ENCODE measurements around the gene DUSP18.
A peak's percentile ranks its signal among the peaks of the same experiment; 100 is the strongest.
"Not testable (repeated sequence)": the region's sequence is repeated elsewhere in the genome, so short reads cannot be mapped to it uniquely, and the experiment has no call there.

Gene DUSP18

DNA sequence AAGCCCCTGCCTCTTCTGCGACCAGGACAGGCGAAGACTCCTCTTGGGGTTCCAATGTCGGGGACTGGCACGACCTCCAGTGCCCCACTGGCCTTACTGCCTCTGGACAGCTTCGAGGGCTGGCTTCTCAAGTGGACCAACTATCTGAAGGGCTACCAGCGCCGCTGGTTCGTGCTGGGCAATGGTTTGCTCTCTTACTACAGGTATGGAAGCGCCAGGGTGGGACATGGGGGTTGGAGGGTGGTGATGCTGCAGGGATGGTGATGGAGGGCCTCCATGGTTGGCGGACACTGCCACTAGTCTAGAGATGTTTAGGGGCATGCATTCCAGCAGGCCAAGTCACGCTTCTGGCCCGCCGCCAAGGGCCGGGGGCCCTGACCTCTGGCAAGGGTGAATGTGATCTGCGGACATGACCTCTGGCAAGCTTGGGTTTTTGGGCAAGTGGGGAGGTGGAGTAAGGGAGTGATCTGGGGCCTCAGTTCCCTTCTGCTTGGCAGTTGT lies 27.7 kb upstream of the DUSP18 start:
- H3K27me3 ChIP-seq (ENCODE audit: control insufficient read depth, insufficient read depth, low read length): peaks cover 19% of the 10 kb centered on the region
- peaks cover 6% of the 10 kb centered on the region; the same call in 1 of the 2 replicates for H3K4me1 ChIP-seq (ENCODE audit: control insufficient read depth, insufficient read depth, low read length)
- no peak overlapping the region for H3K9ac ChIP-seq (ENCODE audit: low read depth, low read length)
- no peaks in the 10 kb centered on the region for H3K9me3 ChIP-seq (ENCODE audit: control insufficient read depth, insufficient read depth, low read length)
- H3K27ac ChIP-seq (ENCODE audit: low read depth, low read length): no peak overlapping the region
- H3K36me3 ChIP-seq (ENCODE audit: control insufficient read depth, insufficient read depth, low read length): no peaks in the 10 kb centered on the region
- H3K4me3 ChIP-seq (ENCODE audit: low read depth, low read length): peak overlapping the region; percentile 89

DNA sequence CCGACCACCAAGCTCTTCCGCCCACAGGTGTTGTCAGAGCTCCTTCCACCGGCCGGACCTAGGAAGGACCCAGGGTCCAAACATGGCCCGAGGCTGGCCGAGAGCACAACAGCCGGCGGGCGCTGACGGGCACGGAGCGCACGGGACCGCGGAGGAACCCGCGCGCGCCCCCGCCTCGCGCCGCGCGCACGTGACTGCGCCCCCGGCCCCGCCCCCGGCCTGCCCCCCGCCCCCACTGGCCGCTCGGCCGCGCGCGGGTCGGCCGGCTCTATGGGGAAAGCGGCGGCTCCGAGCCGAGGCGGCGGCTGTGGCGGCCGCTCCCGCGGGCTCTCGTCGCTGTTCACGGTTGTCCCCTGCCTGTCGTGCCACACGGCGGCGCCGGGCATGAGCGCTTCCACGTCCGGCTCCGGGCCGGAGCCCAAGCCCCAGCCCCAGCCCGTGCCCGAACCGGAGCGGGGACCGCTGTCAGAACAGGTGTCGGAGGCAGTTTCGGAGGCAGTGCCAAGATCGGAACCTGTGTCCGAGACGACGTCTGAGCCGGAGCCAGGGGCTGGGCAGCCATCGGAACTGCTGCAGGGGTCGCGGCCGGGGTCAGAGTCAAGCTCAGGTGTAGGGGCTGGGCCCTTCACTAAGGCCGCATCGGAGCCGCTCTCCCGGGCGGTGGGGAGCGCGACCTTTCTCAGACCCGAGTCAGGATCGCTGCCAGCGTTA lies 27.1 kb upstream of the DUSP18 start, which contains the start of gene OSBP2:
OSBP2 (plus strand) TSS at position 235 of the 711 bp plus-strand sequence; CDS start at position 271, 36 bp downstream.
- Histone ChIP-seq H3K9ac (ENCODE audit: low read depth, low read length) (peak within 1 kb of the TSS; percentile 72), H3K9me3 (ENCODE audit: control insufficient read depth, insufficient read depth, low read length) (no peaks in the 10 kb centered on the region), H3K4me3 (ENCODE audit: low read depth, low read length) (peak within 1 kb of the TSS; percentile 89), H3K36me3 (ENCODE audit: control insufficient read depth, insufficient read depth, low read length) (no peaks in the 10 kb centered on the region), H3K27ac (ENCODE audit: low read depth, low read length) (peak within 1 kb of the TSS; percentile 47), H3K27me3 (ENCODE audit: control insufficient read depth, insufficient read depth, low read length) (peaks cover 19% of the 10 kb centered on the region), H3K4me1 (ENCODE audit: control insufficient read depth, insufficient read depth, low read length) (peaks cover 6% of the 10 kb centered on the region; the same call in 1 of the 2 replicates)

DNA sequence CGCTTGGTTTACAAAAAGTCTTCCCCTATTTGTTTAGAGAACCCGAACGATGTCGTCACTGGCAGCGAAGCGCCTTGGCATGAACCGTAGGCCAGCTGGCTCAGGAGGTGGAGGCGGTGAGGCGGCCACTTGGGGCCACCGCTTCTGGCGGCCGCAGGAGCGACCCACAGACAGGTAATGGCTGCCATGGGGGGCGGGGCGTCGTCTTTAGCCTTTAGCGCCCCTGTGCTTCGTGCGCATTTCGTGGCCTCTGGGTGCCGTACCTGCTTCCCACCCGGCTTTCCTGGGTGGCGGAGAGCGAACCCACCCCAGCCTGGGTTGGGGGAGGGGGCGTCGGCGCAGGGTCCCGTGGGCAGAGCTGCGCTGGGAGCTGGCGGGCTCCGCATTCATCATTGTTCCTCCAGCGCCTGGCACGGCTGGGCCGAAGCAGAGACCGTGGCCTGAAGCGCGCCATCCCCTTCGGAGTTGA lies 26.5 kb upstream of the DUSP18 start:
- H3K4me3 ChIP-seq (ENCODE audit: low read depth, low read length): peak overlapping the region; percentile 81
- peaks cover 19% of the 10 kb centered on the region for H3K27me3 ChIP-seq (ENCODE audit: control insufficient read depth, insufficient read depth, low read length)
- H3K9me3 ChIP-seq (ENCODE audit: control insufficient read depth, insufficient read depth, low read length): no peaks in the 10 kb centered on the region
- H3K27ac ChIP-seq (ENCODE audit: low read depth, low read length): peak overlapping the region; percentile 47
- peaks cover 6% of the 10 kb centered on the region; the same call in 1 of the 2 replicates for H3K4me1 ChIP-seq (ENCODE audit: control insufficient read depth, insufficient read depth, low read length)
- H3K9ac ChIP-seq (ENCODE audit: low read depth, low read length): peak overlapping the region; percentile 72
- H3K36me3 ChIP-seq (ENCODE audit: control insufficient read depth, insufficient read depth, low read length): no peaks in the 10 kb centered on the region

DNA sequence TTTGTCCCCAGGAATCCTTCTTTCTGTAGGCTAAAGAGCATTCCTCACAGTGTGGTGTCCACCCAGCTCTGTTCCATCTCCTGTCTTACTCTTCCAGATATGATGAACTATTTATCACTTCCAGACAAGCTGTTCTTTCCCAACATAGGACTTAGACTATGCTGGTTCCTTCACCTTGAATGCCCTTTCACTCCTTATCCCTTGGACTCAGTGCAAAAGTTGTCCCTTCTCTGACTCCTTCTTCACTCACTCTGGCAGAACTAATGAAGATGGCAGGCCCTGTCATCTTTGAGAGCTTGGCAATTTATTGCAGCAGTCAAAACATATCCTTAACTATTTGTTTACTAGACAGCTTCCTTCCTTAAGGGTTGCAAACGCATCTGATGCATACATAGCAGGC lies 23.5 kb upstream of the DUSP18 start:
- no peak overlapping the region for H3K9ac ChIP-seq (ENCODE audit: low read depth, low read length)
- H3K4me3 ChIP-seq (ENCODE audit: low read depth, low read length): no peak overlapping the region
- H3K36me3 ChIP-seq (ENCODE audit: control insufficient read depth, insufficient read depth, low read length): no peaks in the 10 kb centered on the region
- H3K9me3 ChIP-seq (ENCODE audit: control insufficient read depth, insufficient read depth, low read length): no peaks in the 10 kb centered on the region
- no peak overlapping the region for H3K27ac ChIP-seq (ENCODE audit: low read depth, low read length)
- H3K27me3 ChIP-seq (ENCODE audit: control insufficient read depth, insufficient read depth, low read length): peaks cover 14% of the 10 kb centered on the region
- H3K4me1 ChIP-seq (ENCODE audit: control insufficient read depth, insufficient read depth, low read length): peaks cover 6% of the 10 kb centered on the region; the same call in 1 of the 2 replicates

DNA sequence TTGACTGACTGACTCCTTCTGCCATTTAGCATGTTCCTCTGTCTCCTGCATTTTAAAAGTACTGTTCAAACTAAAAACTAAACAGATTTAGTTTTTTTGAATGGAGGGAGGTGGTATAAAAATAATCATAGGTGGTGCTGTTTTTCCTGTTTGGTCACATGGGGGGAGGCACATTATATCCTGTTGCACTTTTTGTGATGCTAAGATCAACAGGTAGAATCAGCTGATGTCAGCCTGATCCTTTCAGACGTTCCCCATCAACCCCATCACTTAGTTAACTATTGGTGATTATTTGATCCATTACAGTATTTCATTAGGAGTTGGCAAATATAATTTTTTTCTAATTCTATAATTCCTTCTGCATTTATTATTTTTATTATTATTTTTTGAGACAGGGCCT lies 21.9 kb upstream of the DUSP18 start:
- Histone ChIP-seq H3K27ac (ENCODE audit: low read depth, low read length) (no peak overlapping the region), H3K4me1 (ENCODE audit: control insufficient read depth, insufficient read depth, low read length) (0 out of 2 replicates have a peak, but pooled peaks cover 3% of the 10 kb centered on the region), H3K27me3 (ENCODE audit: control insufficient read depth, insufficient read depth, low read length) (no peaks in the 10 kb centered on the region), H3K36me3 (ENCODE audit: control insufficient read depth, insufficient read depth, low read length) (no peaks in the 10 kb centered on the region), H3K9ac (ENCODE audit: low read depth, low read length) (no peak overlapping the region), H3K4me3 (ENCODE audit: low read depth, low read length) (no peak overlapping the region), H3K9me3 (ENCODE audit: control insufficient read depth, insufficient read depth, low read length) (no peaks in the 10 kb centered on the region)

DNA sequence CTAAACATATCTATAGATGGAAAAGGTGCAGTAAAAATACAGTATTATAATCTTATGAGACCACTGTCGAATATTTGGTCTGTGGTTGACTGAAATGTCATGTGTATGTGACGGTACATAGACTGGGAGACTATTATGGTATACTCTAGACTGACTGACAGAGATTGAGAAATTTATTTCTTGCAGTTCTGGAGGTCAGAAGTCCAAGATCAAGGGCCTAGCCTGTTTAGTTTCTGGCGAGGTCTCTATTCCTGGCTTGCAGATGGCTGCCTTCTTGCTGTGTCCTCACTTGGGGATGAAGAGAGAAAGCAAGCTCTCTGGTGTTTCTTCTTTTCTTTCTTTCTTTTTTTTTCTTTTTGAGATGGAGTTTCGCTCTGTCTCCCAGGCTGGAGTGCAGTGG lies 19.7 kb upstream of the DUSP18 start:
- no peaks in the 10 kb centered on the region for H3K36me3 ChIP-seq (ENCODE audit: control insufficient read depth, insufficient read depth, low read length)
- no peak overlapping the region for H3K4me3 ChIP-seq (ENCODE audit: low read depth, low read length)
- no peak overlapping the region for H3K9ac ChIP-seq (ENCODE audit: low read depth, low read length)
- no peaks in the 10 kb centered on the region for H3K4me1 ChIP-seq (ENCODE audit: control insufficient read depth, insufficient read depth, low read length)
- H3K27me3 ChIP-seq (ENCODE audit: control insufficient read depth, insufficient read depth, low read length): no peaks in the 10 kb centered on the region
- H3K9me3 ChIP-seq (ENCODE audit: control insufficient read depth, insufficient read depth, low read length): no peaks in the 10 kb centered on the region
- H3K27ac ChIP-seq (ENCODE audit: low read depth, low read length): no peak overlapping the region

DNA sequence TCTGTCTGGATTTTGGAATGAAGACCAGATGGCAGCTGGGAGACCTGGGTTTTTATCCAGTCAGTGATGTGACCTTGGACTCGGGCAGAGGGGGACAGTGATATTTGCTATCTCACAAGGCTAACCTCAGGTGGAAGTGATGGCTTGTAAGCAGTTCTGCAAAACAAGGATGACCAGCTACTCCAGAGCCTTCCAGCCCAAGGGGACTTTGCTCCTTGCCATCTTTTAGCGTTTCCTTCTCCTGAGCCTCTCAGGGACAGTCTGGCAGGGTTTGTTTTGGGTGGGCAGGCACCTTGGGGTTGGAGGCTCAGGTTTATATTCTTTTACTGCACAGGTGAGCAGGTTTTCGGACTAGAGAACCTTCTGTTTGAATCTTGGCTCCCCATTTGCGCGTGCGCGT lies 17.5 kb upstream of the DUSP18 start:
- Histone ChIP-seq H3K4me3 (ENCODE audit: low read depth, low read length) (no peak overlapping the region), H3K9me3 (ENCODE audit: control insufficient read depth, insufficient read depth, low read length) (no peaks in the 10 kb centered on the region), H3K36me3 (ENCODE audit: control insufficient read depth, insufficient read depth, low read length) (no peaks in the 10 kb centered on the region), H3K27me3 (ENCODE audit: control insufficient read depth, insufficient read depth, low read length) (no peaks in the 10 kb centered on the region), H3K9ac (ENCODE audit: low read depth, low read length) (no peak overlapping the region), H3K4me1 (ENCODE audit: control insufficient read depth, insufficient read depth, low read length) (peaks cover 6% of the 10 kb centered on the region; the same call in 1 of the 2 replicates), H3K27ac (ENCODE audit: low read depth, low read length) (no peak overlapping the region)

DNA sequence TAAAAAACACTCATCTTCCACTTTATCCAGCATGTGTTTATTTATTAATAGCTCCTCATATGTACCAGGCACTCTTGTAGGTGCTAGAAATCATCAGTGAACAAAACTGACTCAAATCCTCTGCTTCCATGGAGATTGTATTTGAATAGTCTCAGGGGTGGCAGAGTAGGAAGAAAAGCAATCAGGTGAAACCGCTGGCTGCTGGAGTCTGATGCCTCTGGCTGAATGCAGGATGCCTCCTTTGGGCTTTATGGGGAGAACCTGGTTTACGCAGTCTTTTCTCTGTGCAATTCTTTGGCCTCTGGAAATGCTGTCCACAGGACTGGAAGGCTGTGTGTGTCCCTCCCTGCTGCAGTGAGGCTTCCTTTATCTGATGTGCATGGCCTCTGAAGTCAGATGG lies 14.2 kb upstream of the DUSP18 start:
- H3K27me3 ChIP-seq (ENCODE audit: control insufficient read depth, insufficient read depth, low read length): no peaks in the 10 kb centered on the region; the same call in 1 of the 2 replicates
- no peak overlapping the region for H3K27ac ChIP-seq (ENCODE audit: low read depth, low read length)
- peaks cover 12% of the 10 kb centered on the region; the same call in 1 of the 2 replicates for H3K4me1 ChIP-seq (ENCODE audit: control insufficient read depth, insufficient read depth, low read length)
- no peak overlapping the region for H3K4me3 ChIP-seq (ENCODE audit: low read depth, low read length)
- H3K36me3 ChIP-seq (ENCODE audit: control insufficient read depth, insufficient read depth, low read length): no peaks in the 10 kb centered on the region
- H3K9ac ChIP-seq (ENCODE audit: low read depth, low read length): no peak overlapping the region
- H3K9me3 ChIP-seq (ENCODE audit: control insufficient read depth, insufficient read depth, low read length): no peaks in the 10 kb centered on the region

DNA sequence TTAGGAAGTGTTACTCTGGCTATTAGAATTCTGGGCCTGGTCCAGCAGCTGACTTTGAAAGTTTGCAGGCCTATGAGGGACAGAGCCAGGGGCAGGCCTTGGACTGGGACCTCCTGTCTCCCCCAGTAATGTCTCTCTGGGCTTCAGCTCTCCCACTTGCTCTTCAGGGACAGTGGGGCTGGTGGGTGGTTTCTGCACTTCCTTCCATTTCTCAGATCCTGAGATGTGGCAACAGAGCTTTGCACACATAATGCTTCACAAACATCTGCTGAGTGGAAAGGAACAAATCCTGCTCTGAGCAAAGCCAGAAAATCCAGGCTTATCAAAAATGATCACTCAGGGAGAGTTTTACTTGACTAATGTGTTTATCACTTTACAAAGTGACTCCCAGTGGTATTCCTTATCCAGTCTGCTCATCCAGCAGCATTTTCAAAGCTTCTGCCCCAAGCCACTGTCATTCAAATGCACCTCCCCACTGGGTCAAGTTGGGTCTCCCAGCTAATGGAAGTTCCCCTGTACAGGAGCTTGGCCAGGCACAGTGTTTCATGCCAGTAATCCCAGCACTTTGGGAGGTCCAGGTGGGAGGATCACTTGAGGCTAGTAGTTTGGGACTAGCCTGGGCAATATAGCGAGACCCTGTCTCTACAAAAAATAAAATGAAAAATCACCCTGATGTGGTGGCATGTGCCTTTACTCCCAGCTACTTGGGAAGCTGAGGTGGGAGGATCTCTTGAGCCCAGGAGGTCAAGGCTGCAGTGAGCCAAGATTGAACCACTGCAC lies 13.5 kb upstream of the DUSP18 start:
- H3K36me3 ChIP-seq (ENCODE audit: control insufficient read depth, insufficient read depth, low read length): no peaks in the 10 kb centered on the region
- no peak overlapping the region for H3K4me3 ChIP-seq (ENCODE audit: low read depth, low read length)
- no peak overlapping the region for H3K27ac ChIP-seq (ENCODE audit: low read depth, low read length)
- H3K9me3 ChIP-seq (ENCODE audit: control insufficient read depth, insufficient read depth, low read length): no peaks in the 10 kb centered on the region
- no peak overlapping the region for H3K9ac ChIP-seq (ENCODE audit: low read depth, low read length)
- H3K27me3 ChIP-seq (ENCODE audit: control insufficient read depth, insufficient read depth, low read length): no peaks in the 10 kb centered on the region; the same call in 1 of the 2 replicates
- H3K4me1 ChIP-seq (ENCODE audit: control insufficient read depth, insufficient read depth, low read length): peaks cover 12% of the 10 kb centered on the region; the same call in 1 of the 2 replicates

DNA sequence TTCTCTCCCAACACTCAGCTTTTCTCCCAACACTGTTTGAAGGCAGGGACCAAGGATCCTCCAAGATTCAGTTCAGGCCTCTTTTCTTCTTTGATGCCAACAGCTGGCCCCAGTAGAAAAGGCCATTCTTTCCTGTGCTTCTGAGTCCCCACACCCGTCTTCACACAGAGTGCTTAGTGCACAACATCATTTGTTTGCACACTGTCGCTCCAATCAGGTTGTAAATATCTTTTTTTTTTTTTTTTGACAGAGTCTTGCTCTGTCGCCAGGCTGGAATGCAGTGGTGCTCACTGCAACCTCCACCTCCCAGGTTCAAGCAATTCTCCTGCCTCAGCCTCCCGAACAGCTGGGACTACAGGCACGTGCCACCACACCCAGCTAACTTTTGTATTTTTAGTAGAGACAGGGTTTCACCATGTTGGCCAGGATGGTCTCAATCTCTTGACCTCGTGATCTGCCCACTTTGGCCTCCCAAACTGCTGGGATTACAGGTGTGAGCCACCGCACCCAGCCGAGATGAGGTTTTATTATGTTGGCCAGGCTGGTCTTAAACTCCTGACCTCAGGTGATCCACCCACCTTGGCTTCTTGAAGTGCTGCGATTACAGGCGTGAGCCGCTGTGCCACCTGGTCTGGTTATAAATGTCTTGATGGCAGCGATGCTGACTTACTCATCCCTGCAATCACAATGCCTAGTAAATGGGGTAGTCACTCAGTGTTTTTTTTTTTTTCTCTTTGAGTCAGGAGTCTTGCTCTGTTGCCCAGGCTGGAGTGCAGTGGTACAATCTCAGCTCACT lies 12.4 kb upstream of the DUSP18 start:
- not testable (repeated sequence) for H3K4me3 ChIP-seq (ENCODE audit: low read depth, low read length); H3K36me3 ChIP-seq (ENCODE audit: control insufficient read depth, insufficient read depth, low read length); H3K9me3 ChIP-seq (ENCODE audit: control insufficient read depth, insufficient read depth, low read length); H3K27ac ChIP-seq (ENCODE audit: low read depth, low read length); H3K27me3 ChIP-seq (ENCODE audit: control insufficient read depth, insufficient read depth, low read length); H3K9ac ChIP-seq (ENCODE audit: low read depth, low read length)
- H3K4me1 ChIP-seq (ENCODE audit: control insufficient read depth, insufficient read depth, low read length): peaks cover 12% of the 10 kb centered on the region; the same call in 1 of the 2 replicates
